Lower leg skin (tissue), 3 donors: ENCODE measurements around the gene IFRD2.

Source experiments
- POLR2A ChIP-seq, 2 donors: fragments of 450-650 bp; IDR thresholded peaks; one replicate each; pipeline ENCODE4 v1.6.1; 2016 to 2017; ENCODE audit warnings: antibody characterized with exemption in 2 of 2, mild to moderate bottlenecking in 1 of 2, moderate library complexity in 1 of 2
- TF ChIP-seq, protein P1 (sequence below), 3 donors: fragments of 450-650 bp; IDR thresholded peaks; one replicate each; pipeline ENCODE4 v1.5.1; 2016; ENCODE audit warnings: antibody characterized with exemption in 3 of 3, mild to moderate bottlenecking in 3 of 3, moderate library complexity in 2 of 3

DNA sequence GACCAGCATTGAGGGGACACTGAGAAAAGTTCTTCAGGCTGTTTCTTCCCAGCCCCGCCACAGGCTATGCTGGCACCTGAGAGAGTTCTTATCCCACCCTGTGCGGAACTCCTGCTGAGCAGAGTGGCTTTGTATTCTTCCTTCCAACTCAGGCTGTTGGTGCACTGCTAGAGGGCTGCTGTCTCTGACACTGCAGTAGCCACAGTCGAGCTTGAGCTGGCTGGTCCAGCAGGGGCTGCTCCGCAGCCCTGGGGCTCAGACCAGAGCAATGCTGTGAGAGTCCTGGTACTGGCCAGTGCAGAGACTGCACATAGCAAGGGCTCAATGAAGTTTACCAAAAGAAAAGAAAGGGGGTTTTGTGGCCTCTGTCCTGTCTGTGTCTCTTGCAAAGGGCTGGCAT is 52.6 kb downstream of the IFRD2 start:
- TF ChIP-seq, protein P1, sequence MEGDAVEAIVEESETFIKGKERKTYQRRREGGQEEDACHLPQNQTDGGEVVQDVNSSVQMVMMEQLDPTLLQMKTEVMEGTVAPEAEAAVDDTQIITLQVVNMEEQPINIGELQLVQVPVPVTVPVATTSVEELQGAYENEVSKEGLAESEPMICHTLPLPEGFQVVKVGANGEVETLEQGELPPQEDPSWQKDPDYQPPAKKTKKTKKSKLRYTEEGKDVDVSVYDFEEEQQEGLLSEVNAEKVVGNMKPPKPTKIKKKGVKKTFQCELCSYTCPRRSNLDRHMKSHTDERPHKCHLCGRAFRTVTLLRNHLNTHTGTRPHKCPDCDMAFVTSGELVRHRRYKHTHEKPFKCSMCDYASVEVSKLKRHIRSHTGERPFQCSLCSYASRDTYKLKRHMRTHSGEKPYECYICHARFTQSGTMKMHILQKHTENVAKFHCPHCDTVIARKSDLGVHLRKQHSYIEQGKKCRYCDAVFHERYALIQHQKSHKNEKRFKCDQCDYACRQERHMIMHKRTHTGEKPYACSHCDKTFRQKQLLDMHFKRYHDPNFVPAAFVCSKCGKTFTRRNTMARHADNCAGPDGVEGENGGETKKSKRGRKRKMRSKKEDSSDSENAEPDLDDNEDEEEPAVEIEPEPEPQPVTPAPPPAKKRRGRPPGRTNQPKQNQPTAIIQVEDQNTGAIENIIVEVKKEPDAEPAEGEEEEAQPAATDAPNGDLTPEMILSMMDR (IDR thresholded peaks at IDR 0.05), result no peak
- no peak for TF ChIP-seq POLR2A (IDR thresholded peaks at IDR 0.05)
